GM04504 (cell line): ENCODE data around the gene ABCC2.
"Not testable (repeated sequence)": the region's sequence is repeated elsewhere in the genome, so short reads cannot be mapped to it uniquely, and the experiment has no call there.

Experiments used
- DNase-seq: peaks from one replicate; pipeline ENCODE4 v3.0.0-alpha.2; 2012; ENCODE audit warnings: low read depth

ABCC2 gene

GRCh38 chr10:99853655-99854054 lies 71.2 kb downstream of the ABCC2 start:
- no peak for DNase-seq

- DNase-seq: peak; percentile 48
Observed at GRCh38 chr10:99854860-99855259, 72.4 kb downstream of the ABCC2 start.

GRCh38 chr10:99855479-99856071 lies 73.1 kb downstream of the ABCC2 start:
- DNase-seq: no peak

GRCh38 chr10:99858849-99859248 lies 76.4 kb downstream of the ABCC2 start:
- DNase-seq: no peak

GRCh38 chr10:99859585-99859984 lies 77.1 kb downstream of the ABCC2 start:
- no peak for DNase-seq

GRCh38 chr10:99860466-99860865 lies 78.0 kb downstream of the ABCC2 start:
- no peak for DNase-seq

GRCh38 chr10:99863535-99864240 lies 81.2 kb downstream of the ABCC2 start:
- peak; percentile 78 for DNase-seq

- DNase-seq: not testable (repeated sequence)
Observed at GRCh38 chr10:99867250-99867649, 84.8 kb downstream of the ABCC2 start.

- no peak for DNase-seq
Observed at GRCh38 chr10:99869581-99870122, 87.2 kb downstream of the ABCC2 start.

- DNase-seq: no peak
Observed at GRCh38 chr10:99870123-99870730, 87.8 kb downstream of the ABCC2 start.

GRCh38 chr10:99872367-99873162 lies 90.1 kb downstream of the ABCC2 start:
- DNase-seq: no peak

GRCh38 chr10:99873846-99874245 lies 91.4 kb downstream of the ABCC2 start:
- no peak for DNase-seq

- DNase-seq: no peak
Observed at GRCh38 chr10:99874341-99875085, 92.1 kb downstream of the ABCC2 start.

GRCh38 chr10:99875473-99875872 lies 93.0 kb downstream of the ABCC2 start:
- no peak for DNase-seq

- DNase-seq: no peak
Observed at GRCh38 chr10:99880080-99880835, 97.8 kb downstream of the ABCC2 start.

GRCh38 chr10:99881371-99881770 lies 98.9 kb downstream of the ABCC2 start:
- no peak for DNase-seq

GRCh38 chr10:99883523-99883922 lies 101.1 kb downstream of the ABCC2 start:
- DNase-seq: no peak

- peak; percentile 40 for DNase-seq
Observed at GRCh38 chr10:99888622-99889021, 106.2 kb downstream of the ABCC2 start.

GRCh38 chr10:99894613-99895012 lies 112.2 kb downstream of the ABCC2 start:
- no peak for DNase-seq

GRCh38 chr10:99895066-99895465 lies 112.6 kb downstream of the ABCC2 start:
- DNase-seq: not testable (repeated sequence)

GRCh38 chr10:99895867-99896266 lies 113.4 kb downstream of the ABCC2 start:
- DNase-seq: no peak
